GM03348 (cell line): Measurements from ENCODE around the gene ECHDC1.
A peak's percentile ranks its signal among the peaks of the same experiment; 100 is the strongest.
"Not testable (repeated sequence)": the region's sequence is repeated elsewhere in the genome, so short reads cannot be mapped to it uniquely, and the experiment has no call there.

ENCODE experiments used
- DNase-seq: peaks from one replicate; pipeline ENCODE4 v3.0.0; 2012; ENCODE audit warnings: low spot score

ECHDC1 gene

GRCh38 chr6:127341471-127342202 lies 1.8 kb downstream of the ECHDC1 start:
- no peak for DNase-seq

DNA sequence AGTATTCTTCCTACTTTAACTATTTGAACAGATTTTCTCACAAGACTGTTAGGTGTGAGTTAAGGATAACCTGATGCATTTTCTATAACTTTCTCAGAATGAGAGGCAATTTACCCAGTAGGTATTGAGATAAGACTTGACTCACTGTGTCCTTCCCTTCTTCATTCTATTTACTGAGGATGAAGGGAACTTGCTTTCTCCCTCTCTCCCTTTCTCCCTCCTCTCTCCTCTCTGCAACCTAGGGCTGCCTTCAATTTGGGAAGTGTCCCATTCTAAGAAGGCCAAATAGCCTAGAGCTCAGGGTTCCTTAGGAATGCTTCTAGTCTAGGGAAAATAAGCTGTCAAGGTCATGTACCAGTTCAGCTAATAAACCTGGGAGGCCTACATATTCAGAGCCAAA lies 3.2 kb downstream of the ECHDC1 start:
- no peak for DNase-seq

GRCh38 chr6:127338936-127339335 lies 4.5 kb downstream of the ECHDC1 start:
- DNase-seq: no peak

GRCh38 chr6:127332383-127332961 lies 10.9 kb downstream of the ECHDC1 start:
- no peak for DNase-seq

GRCh38 chr6:127331256-127331655 lies 12.2 kb downstream of the ECHDC1 start:
- DNase-seq: not testable (repeated sequence)

DNA sequence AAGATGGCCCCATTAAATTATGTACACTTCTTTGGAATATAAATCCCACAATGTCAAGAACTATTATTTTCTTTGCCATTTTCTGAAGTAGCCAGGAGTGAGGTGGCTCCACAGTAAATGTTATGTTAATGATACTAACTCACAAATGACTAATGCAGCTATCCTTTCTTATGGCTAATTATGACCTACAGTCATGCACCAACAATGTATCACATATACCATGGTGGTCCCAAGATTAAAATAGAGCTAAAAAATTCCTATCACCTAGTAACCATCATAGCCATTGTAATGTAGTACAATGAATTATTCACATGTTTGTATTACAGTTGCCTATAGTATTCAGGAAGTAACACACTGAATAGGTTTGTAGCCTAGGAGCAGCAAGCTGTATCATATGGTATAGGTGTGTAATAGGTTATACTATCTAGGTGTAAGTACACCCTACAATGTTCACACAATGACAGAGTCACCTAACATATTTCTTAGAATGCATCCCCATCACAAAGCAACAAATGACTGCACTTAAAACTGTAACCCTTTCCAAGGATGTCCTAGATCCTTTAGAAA lies 15.3 kb downstream of the ECHDC1 start:
- no peak for DNase-seq

GRCh38 chr6:127319686-127320085 lies 23.7 kb downstream of the ECHDC1 start:
- no peak for DNase-seq

GRCh38 chr6:127317388-127318128 lies 25.9 kb downstream of the ECHDC1 start:
- DNase-seq: no peak

DNA sequence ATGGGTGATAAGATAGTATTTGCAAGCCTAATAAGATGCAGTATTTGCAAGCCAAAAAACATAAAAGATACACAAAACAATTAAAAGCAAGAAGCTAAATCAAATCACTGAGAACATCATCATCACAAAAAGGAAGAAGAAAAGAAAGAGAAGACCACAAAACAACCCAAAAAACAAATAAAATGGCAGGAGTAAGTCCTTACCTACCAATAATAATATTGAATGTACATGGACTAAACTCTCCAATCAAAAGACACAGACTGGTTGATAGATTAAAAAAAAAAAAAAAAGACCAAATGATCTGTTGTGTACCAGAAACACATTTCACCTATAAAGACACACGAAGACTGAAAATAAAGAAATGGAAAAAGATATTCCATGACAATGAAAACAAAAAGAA lies 37.7 kb downstream of the ECHDC1 start:
- no peak for DNase-seq

DNA sequence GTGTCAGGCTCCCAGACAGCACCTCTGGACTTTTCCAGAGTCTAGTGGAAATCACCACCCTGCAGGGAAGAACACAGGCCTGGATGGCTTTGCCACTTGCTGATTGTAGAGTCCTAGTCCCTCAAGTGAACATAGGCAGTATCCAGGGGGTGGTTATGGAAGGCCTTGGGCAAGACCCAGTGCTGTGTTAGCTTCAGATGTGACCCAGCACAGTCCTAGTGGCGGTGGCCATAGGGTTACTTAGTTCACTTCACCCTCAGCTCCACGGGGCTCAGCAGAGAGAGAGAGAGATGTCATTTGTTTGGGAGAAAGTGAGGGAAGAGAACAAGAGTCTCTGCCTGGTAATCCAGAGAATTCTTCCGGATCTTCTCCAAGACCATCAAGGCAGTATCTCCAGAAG lies 39.5 kb downstream of the ECHDC1 start:
- DNase-seq: no peak

DNA sequence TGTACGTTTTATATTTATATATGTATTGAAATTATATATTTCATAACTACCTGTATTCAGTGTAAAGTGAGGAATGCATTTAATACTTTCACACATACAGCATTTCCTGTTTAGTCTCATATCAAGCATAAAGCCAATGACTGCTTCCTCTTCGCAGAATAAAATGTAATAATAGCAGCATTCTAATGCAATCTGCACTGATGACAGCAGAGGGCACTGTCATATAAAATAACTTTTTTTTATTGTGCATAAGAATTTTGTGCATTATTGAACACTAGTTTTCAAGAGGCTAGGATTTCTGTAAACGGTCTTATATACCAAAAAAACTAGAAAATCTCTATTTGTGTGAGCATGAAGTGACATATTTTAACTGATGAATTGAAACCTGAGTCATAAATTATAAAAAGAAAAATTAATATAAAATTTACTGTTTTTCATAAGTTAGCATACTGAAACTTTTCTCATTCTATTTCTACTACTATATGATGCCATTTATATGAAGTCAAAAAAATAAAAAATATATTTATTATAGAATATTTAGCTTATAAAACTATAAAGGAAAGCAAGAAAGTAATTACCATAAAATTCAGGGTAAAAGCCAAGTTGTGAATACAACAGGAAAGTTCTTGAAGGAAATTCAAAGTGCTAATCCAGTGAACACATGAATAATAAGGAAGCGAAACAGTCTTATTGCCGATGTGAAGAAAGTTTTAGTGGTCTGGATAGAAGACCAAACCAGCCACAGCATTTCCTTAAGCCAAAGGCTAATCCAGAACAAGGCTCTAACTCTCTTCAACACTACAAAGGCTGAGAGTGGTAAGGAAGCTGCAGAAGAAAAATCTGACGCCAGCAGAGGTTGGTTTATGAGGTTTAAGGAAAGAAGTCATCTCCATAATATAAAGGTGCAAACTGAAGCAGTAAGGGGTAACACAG lies 40.4 kb downstream of the ECHDC1 start:
- peak; percentile 68 for DNase-seq

DNA sequence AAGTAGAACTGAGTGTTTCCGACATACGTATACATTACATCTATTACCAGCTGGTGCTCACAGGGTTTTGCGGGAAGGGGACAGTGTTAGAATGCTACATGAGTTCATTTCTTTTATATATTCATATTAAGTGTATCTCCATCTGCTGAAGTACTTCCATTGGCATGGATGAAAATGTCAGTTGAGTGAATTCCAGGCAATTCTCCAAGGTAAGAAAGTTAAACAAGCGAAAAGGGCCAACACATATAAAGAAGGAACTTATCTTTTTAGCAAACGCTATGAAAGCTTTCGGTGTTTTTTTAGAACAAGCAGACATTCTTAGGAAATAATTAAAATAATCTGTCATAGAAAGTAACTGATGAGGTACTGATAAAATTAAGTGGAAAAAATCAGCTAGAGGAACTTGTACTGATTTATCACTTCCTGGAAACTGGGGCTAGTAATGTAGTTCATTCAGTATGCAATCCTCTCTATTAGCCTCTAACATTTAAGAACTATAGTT lies 42.2 kb downstream of the ECHDC1 start:
- DNase-seq: peak; percentile 16

- peak; percentile 76 for DNase-seq
Measured at GRCh38 chr6:127300411-127300810, 43.0 kb downstream of the ECHDC1 start.

DNA sequence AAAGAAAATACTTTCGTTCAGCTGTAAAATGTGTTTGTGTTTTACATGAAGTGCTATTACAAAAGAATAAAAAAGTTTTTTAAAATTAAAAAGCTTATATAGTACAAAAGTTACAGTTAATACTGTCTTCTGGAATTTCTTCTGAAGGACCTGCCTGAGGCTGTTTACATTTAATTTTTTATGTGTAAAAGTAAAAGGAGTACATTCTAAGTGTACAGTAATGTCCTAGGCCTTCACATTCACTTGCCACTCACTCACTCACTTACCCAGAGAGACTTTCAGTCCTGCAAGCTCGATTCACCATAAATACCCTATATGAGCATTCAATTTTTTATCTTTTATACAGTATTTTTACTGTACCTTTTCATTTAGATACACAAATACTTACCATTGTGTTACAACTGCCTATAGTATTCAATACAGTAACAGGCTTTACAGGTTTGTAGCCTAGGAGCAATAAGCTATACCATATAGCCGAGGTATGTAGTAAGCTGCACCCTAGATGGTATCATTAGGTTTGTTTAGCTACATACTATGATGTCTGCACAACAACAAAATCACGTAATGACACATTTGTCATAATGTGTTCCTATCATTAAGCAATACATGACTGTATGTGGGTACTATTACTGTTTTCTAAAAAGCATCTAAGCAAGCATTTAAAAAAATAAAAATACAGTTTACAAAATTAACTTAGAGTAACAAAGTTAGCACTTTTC lies 43.7 kb downstream of the ECHDC1 start:
- DNase-seq: no peak

DNA sequence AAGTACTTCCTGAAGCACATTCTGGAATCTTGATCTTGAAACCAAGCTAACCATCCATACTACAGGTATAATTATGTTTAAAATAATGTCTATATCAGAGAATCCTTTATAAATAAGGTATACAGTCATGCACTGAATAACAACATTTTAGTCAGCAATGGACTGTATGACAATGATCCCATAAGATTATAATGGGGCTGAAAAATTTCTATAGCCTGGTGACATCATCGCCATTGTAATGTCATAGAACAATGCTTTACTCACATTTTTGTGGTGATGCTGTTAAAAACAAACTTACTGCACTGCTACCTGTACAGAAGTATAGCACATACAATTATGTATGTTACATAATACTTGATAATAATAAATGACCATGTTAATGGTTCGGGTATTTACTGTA lies 44.9 kb downstream of the ECHDC1 start:
- no peak for DNase-seq

- DNase-seq: no peak
Measured at GRCh38 chr6:127297502-127298070, 45.8 kb downstream of the ECHDC1 start.

- no peak for DNase-seq
Measured at GRCh38 chr6:127291495-127291894, 51.9 kb downstream of the ECHDC1 start.

DNA sequence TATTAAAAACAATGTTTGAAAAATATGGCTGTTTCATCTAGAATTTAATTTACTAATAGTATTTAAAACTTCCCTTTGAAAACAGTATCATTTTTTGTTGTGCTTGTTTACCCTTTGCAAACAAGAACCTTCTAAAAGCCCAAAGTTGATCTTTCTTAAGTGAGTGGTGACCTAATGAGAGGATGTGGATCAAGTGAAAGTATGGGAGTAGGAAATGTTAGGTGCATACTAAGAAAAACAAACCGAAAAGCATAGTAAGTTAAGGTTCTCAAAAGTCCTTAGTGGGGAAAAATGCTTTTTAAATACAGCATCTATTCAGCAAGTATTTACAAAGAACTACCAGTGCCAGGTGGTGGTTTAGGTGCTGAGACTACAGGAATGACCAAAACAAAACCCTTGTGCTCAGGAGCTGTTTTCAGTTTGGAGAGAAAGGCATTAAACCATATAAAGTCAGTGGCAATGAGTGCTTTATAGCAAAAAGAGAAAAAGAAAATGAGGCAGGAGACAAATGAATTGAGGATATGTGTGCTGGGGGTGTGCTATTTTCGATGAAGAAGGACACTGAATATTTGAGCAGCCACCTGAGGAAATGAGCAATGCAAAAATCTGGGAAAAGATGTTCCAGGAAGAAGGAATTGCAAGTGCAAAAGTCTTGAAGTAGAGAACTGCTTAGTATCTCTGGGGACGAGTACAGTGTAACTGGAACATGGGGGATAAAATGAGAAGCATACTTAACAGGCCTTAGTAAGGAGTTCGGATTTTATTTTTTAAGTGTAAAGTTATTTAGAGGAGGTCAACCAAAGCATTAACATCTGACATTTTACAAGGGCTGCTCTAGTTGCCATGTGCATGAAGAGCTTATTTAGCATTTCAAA lies 52.8 kb downstream of the ECHDC1 start:
- DNase-seq: no peak

DNA sequence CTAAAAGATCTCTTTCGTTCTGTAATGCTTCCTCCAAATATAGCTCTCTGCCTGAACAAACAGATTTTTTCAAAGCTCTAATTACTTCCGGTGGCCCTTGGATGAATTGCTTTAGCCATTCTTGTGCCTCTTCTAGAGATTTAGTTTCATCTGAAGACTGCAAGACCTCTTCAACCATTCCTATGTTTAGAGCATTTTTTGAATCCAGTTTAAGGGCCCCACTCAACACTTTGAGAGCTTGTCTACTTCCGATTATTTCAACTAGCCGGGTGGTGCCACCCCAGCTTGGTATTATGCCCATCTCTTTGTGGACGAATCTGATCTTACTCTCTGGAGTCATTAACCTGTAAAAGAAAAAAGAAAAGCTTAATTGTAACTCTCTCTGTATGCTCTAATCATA lies 53.5 kb downstream of the ECHDC1 start:
- no peak for DNase-seq

DNA sequence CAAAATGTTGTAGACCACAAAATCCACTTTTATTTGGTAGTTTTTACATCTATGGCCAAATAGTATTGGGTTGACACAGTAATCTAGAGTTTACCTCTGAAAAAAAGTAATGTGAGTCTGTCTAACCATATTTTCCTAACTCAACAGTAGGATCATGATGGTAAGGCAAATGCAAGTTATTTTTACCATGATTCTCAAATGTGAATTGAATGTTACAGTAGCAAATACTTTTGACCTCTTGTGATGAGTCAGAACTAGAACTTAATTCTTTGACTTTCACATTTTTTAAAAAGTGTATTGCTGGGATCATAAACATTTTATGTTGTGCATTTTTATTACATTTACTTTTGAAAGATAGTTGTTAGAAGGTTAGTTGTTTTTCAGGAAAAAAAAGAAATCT lies 54.7 kb downstream of the ECHDC1 start:
- DNase-seq: no peak
